ENCODE measurements around the gene DLX2.
"Not testable (repeated sequence)": the region's sequence is repeated elsewhere in the genome, so short reads cannot be mapped to it uniquely, and the experiment has no call there.

DLX2 gene

GRCh38 chr2:172119089-172119488 is 16.4 kb upstream of the DLX2 start:
- Histone ChIP-seq H2AFZ (ENCODE audit: low read depth) (no peak overlapping the region), H3K36me3 (ENCODE audit: insufficient read depth) (no peaks in the 10 kb centered on the region), H3K79me2 (ENCODE audit: insufficient read depth, low read depth) (no peaks in the 10 kb centered on the region), H3K4me1 (ENCODE audit: low read depth, poor library complexity, severe bottlenecking) (no peaks in the 10 kb centered on the region), H3K27ac (no peak overlapping the region), H4K20me1 (ENCODE audit: insufficient read depth) (no peaks in the 10 kb centered on the region), H3K27me3 (ENCODE audit: insufficient read depth, low read depth) (no peaks in the 10 kb centered on the region), H3K4me3 (IDR thresholded peaks at IDR 0.05; ENCODE audit: insufficient read depth, low read depth, low read length) (no peak overlapping the region), H3K9ac (no peak overlapping the region), H3K4me2 (no peak overlapping the region)
- no peak for TF ChIP-seq CTCF (conservative IDR thresholded peaks at IDR 0.05; ENCODE audit: low read depth, low read length)

GRCh38 chr2:172116107-172116506 is 13.4 kb upstream of the DLX2 start:
- H2AFZ ChIP-seq (ENCODE audit: low read depth), result no peak overlapping the region
- H3K4me3 ChIP-seq (IDR thresholded peaks at IDR 0.05; ENCODE audit: insufficient read depth, low read depth, low read length), result no peak overlapping the region
- H3K36me3 ChIP-seq (ENCODE audit: insufficient read depth), result no peaks in the 10 kb centered on the region
- H3K27me3 ChIP-seq (ENCODE audit: insufficient read depth, low read depth), result no peaks in the 10 kb centered on the region
- no peaks in the 10 kb centered on the region for H3K4me1 ChIP-seq (ENCODE audit: low read depth, poor library complexity, severe bottlenecking)
- H3K79me2 ChIP-seq (ENCODE audit: insufficient read depth, low read depth), result no peaks in the 10 kb centered on the region
- no peak overlapping the region for H3K4me2 ChIP-seq
- H3K27ac ChIP-seq, result no peak overlapping the region
- no peak overlapping the region for H3K9ac ChIP-seq
- no peaks in the 10 kb centered on the region for H4K20me1 ChIP-seq (ENCODE audit: insufficient read depth)
- TF ChIP-seq CTCF (conservative IDR thresholded peaks at IDR 0.05; ENCODE audit: low read depth, low read length), result no peak

GRCh38 chr2:172114579-172114978 is 11.9 kb upstream of the DLX2 start:
- H3K27ac ChIP-seq, result no peak overlapping the region
- no peaks in the 10 kb centered on the region for H3K79me2 ChIP-seq (ENCODE audit: insufficient read depth, low read depth)
- H4K20me1 ChIP-seq (ENCODE audit: insufficient read depth), result no peaks in the 10 kb centered on the region
- no peak overlapping the region for H2AFZ ChIP-seq (ENCODE audit: low read depth)
- no peak overlapping the region for H3K4me2 ChIP-seq
- no peak overlapping the region for H3K4me3 ChIP-seq (IDR thresholded peaks at IDR 0.05; ENCODE audit: insufficient read depth, low read depth, low read length)
- no peaks in the 10 kb centered on the region for H3K27me3 ChIP-seq (ENCODE audit: insufficient read depth, low read depth)
- no peaks in the 10 kb centered on the region for H3K36me3 ChIP-seq (ENCODE audit: insufficient read depth)
- H3K9ac ChIP-seq, result no peak overlapping the region
- no peaks in the 10 kb centered on the region for H3K4me1 ChIP-seq (ENCODE audit: low read depth, poor library complexity, severe bottlenecking)
- TF ChIP-seq CTCF (conservative IDR thresholded peaks at IDR 0.05; ENCODE audit: low read depth, low read length), result no peak

GRCh38 chr2:172114176-172114575 is 11.5 kb upstream of the DLX2 start:
- H3K36me3 ChIP-seq (ENCODE audit: insufficient read depth); H2AFZ ChIP-seq (ENCODE audit: low read depth); H3K4me2 ChIP-seq; H3K4me3 ChIP-seq (IDR thresholded peaks at IDR 0.05; ENCODE audit: insufficient read depth, low read depth, low read length); H3K27me3 ChIP-seq (ENCODE audit: insufficient read depth, low read depth); H3K79me2 ChIP-seq (ENCODE audit: insufficient read depth, low read depth); H4K20me1 ChIP-seq (ENCODE audit: insufficient read depth); H3K9ac ChIP-seq; H3K27ac ChIP-seq; H3K4me1 ChIP-seq (ENCODE audit: low read depth, poor library complexity, severe bottlenecking): not testable (repeated sequence)

- H3K36me3 ChIP-seq (ENCODE audit: insufficient read depth), result no peaks in the 10 kb centered on the region
- no peak overlapping the region for H3K4me2 ChIP-seq
- no peak overlapping the region for H3K9ac ChIP-seq
- H3K27ac ChIP-seq, result no peak overlapping the region
- no peaks in the 10 kb centered on the region for H3K79me2 ChIP-seq (ENCODE audit: insufficient read depth, low read depth)
- no peaks in the 10 kb centered on the region for H3K27me3 ChIP-seq (ENCODE audit: insufficient read depth, low read depth)
- no peaks in the 10 kb centered on the region for H4K20me1 ChIP-seq (ENCODE audit: insufficient read depth)
- H3K4me1 ChIP-seq (ENCODE audit: low read depth, poor library complexity, severe bottlenecking), result no peaks in the 10 kb centered on the region
- no peak overlapping the region for H2AFZ ChIP-seq (ENCODE audit: low read depth)
- H3K4me3 ChIP-seq (IDR thresholded peaks at IDR 0.05; ENCODE audit: insufficient read depth, low read depth, low read length), result no peak overlapping the region
- TF ChIP-seq CTCF (conservative IDR thresholded peaks at IDR 0.05; ENCODE audit: low read depth, low read length), result peak; percentile 37; the same call in 1 of the 2 replicates
These were observed 10.9 kb upstream of the DLX2 start for GRCh38 chr2:172113617-172114016.

Measured in KMS-11 (cell line).